SK-N-SH treated with all-trans-retinoic acid at 6 μM for 48 hours (cell line): ENCODE results near the gene CD4.

Source experiments
- CSDC2 ChIP-seq: fragments of 250-450 bp; sonication (Bioruptor Pico); IDR thresholded peaks from 2 replicates; pipeline ENCODE4 v1.5.0; 2020; ENCODE audit warnings: mild to moderate bottlenecking, moderate library complexity
- CSRNP3 ChIP-seq: fragments of 250-450 bp; sonication (Bioruptor Pico); IDR thresholded peaks from 2 replicates; pipeline ENCODE4 v1.5.1; 2021; ENCODE audit warnings: mild to moderate bottlenecking, moderate library complexity
- PATZ1 ChIP-seq: fragments of 250-450 bp; sonication (Bioruptor Pico); IDR thresholded peaks from 2 replicates; pipeline ENCODE4 v1.8.0; 2020; ENCODE audit warnings: mild to moderate bottlenecking, moderate library complexity, borderline replicate concordance
- RARB ChIP-seq: fragments of 250-450 bp; sonication (Bioruptor Pico); IDR thresholded peaks from 2 replicates; pipeline ENCODE4 v1.8.0; 2021; ENCODE audit warnings: mild to moderate bottlenecking, moderate library complexity
- ZC3H10 ChIP-seq: fragments of 250-450 bp; sonication (Bioruptor Pico); IDR thresholded peaks from 2 replicates; pipeline ENCODE4 v1.5.1; 2021; ENCODE audit warnings: mild to moderate bottlenecking, moderate library complexity
- ZFP30 ChIP-seq: fragments of 450-650 bp; formaldehyde crosslinking; IDR thresholded peaks from 2 replicates; pipeline ENCODE4 v1.5.0; 2022; ENCODE audit warnings: mild to moderate bottlenecking, moderate library complexity
- TF ChIP-seq, protein P1 (sequence below): fragments of 250-450 bp; sonication (Bioruptor Pico); IDR thresholded peaks from 2 replicates; pipeline ENCODE4 v1.5.1; 2020; ENCODE audit warnings: low read depth, mild to moderate bottlenecking, moderate library complexity

- TF ChIP-seq ZFP30 (CRISPR knock-in tag) (no peak), RARB (no peak), PATZ1 (CRISPR knock-in tag) (no peak), ZC3H10 (no peak), CSRNP3 (CRISPR knock-in tag) (no peak), CSDC2 (no peak)
- TF ChIP-seq, protein P1, sequence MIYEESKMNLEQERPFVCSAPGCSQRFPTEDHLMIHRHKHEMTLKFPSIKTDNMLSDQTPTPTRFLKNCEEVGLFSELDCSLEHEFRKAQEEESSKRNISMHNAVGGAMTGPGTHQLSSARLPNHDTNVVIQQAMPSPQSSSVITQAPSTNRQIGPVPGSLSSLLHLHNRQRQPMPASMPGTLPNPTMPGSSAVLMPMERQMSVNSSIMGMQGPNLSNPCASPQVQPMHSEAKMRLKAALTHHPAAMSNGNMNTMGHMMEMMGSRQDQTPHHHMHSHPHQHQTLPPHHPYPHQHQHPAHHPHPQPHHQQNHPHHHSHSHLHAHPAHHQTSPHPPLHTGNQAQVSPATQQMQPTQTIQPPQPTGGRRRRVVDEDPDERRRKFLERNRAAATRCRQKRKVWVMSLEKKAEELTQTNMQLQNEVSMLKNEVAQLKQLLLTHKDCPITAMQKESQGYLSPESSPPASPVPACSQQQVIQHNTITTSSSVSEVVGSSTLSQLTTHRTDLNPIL: no peak
Observed at GRCh38 chr12:6772331-6772695, 17.0 kb upstream of the CD4 start, which contains the start of gene LAG3.
